ENCODE measurements around the gene LAMC3. TPM values are rescaled to one million over a fixed set of nuclear protein-coding genes. Genes with fewer than 3 reads are reported as not detected.

LAMC3 gene
- total RNA-seq, 2 donors from 2014 or later = 16.7 to 41.2 TPM

GRCh38 chr9:131006601-131007000, 2.4 kb upstream of the LAMC3 start:
- Histone ChIP-seq H3K27ac (ENCODE audit: low read depth, low read length) (no peak overlapping the region), H3K27me3 (ENCODE audit: control insufficient read depth, insufficient read depth, low read length, poor library complexity, severe bottlenecking) (peaks cover 10% of the 10 kb centered on the region), H3K9ac (ENCODE audit: extremely low read depth, low read length, poor library complexity, severe bottlenecking) (no peak overlapping the region), H3K4me1 (ENCODE audit: control insufficient read depth, insufficient read depth, low read length) (no peaks in the 10 kb centered on the region), H3K9me3 (ENCODE audit: control insufficient read depth, low read length) (no peaks in the 10 kb centered on the region), H3K36me3 (ENCODE audit: control insufficient read depth, insufficient read depth, low read length) (no peaks in the 10 kb centered on the region), H3K4me3 (ENCODE audit: low read length) (no peak overlapping the region)
- H3K27me3 Mint-ChIP-seq (ENCODE audit: insufficient read depth) = peaks cover 5% of the 10 kb centered on the region
- H3K27ac Mint-ChIP-seq = no peak overlapping the region
- TF ChIP-seq CTCF (conservative IDR thresholded peaks at IDR 0.05) = no peak
- DNase-seq = no peak
- no peak overlapping the region for H3K4me3 Mint-ChIP-seq
- H3K36me3 Mint-ChIP-seq (ENCODE audit: low read depth) = no peaks in the 10 kb centered on the region
- H3K9me3 Mint-ChIP-seq = no peaks in the 10 kb centered on the region
- peaks cover 11% of the 10 kb centered on the region for H3K4me1 Mint-ChIP-seq
- WGBS, 2 experiments (ENCODE audit: insufficient coverage in 1 of 2, insufficient read length in 1 of 2) = 96 to 100% methylated on average over 1 to 4 of the region's 4 CpGs

- Mint-ChIP-seq H3K27ac (no peak overlapping the region), H3K4me3 (peak overlapping the region; percentile 44), H3K9me3 (no peaks in the 10 kb centered on the region), H3K4me1 (peaks cover 18% of the 10 kb centered on the region), H3K27me3 (ENCODE audit: insufficient read depth) (peaks cover 5% of the 10 kb centered on the region), H3K36me3 (ENCODE audit: low read depth) (no peaks in the 10 kb centered on the region)
- no peak overlapping the region for H3K9ac ChIP-seq (ENCODE audit: extremely low read depth, low read length, poor library complexity, severe bottlenecking)
- 89 to 93% methylated on average over 5 to 11 of the region's 11 CpGs for WGBS, 2 experiments (ENCODE audit: insufficient coverage in 1 of 2, insufficient read length in 1 of 2)
- H3K9me3 ChIP-seq (ENCODE audit: control insufficient read depth, low read length) = no peaks in the 10 kb centered on the region
- no peak overlapping the region for H3K27ac ChIP-seq (ENCODE audit: low read depth, low read length)
- peaks cover 10% of the 10 kb centered on the region for H3K27me3 ChIP-seq (ENCODE audit: control insufficient read depth, insufficient read depth, low read length, poor library complexity, severe bottlenecking)
- H3K4me1 ChIP-seq (ENCODE audit: control insufficient read depth, insufficient read depth, low read length) = peaks cover 6% of the 10 kb centered on the region
- DNase-seq = no peak
- H3K36me3 ChIP-seq (ENCODE audit: control insufficient read depth, insufficient read depth, low read length) = no peaks in the 10 kb centered on the region
- no peak for TF ChIP-seq CTCF (conservative IDR thresholded peaks at IDR 0.05)
- H3K4me3 ChIP-seq (ENCODE audit: low read length) = no peak overlapping the region
Observed at GRCh38 chr9:131008086-131008485, 888 bp upstream of the LAMC3 start.

GRCh38 chr9:131008563-131008908, 438 bp upstream of the LAMC3 start:
- H3K4me1 Mint-ChIP-seq = peaks cover 18% of the 10 kb centered on the region
- no peak overlapping the region for H3K27ac Mint-ChIP-seq
- peak; percentile 68 for DNase-seq
- WGBS, 2 experiments (ENCODE audit: insufficient coverage in 1 of 2, insufficient read length in 1 of 2) = 55 to 57% methylated on average over 8 of the region's 8 CpGs
- Histone ChIP-seq H3K27me3 (ENCODE audit: control insufficient read depth, insufficient read depth, low read length, poor library complexity, severe bottlenecking) (peaks cover 10% of the 10 kb centered on the region), H3K4me3 (ENCODE audit: low read length) (peak overlapping the region; percentile 32), H3K27ac (ENCODE audit: low read depth, low read length) (no peak overlapping the region), H3K9me3 (ENCODE audit: control insufficient read depth, low read length) (no peaks in the 10 kb centered on the region), H3K4me1 (ENCODE audit: control insufficient read depth, insufficient read depth, low read length) (peaks cover 6% of the 10 kb centered on the region), H3K36me3 (ENCODE audit: control insufficient read depth, insufficient read depth, low read length) (no peaks in the 10 kb centered on the region), H3K9ac (ENCODE audit: extremely low read depth, low read length, poor library complexity, severe bottlenecking) (no peak overlapping the region)
- peak overlapping the region; percentile 44 for H3K4me3 Mint-ChIP-seq
- H3K27me3 Mint-ChIP-seq (ENCODE audit: insufficient read depth) = peaks cover 5% of the 10 kb centered on the region
- no peaks in the 10 kb centered on the region for H3K36me3 Mint-ChIP-seq (ENCODE audit: low read depth)
- no peaks in the 10 kb centered on the region for H3K9me3 Mint-ChIP-seq
- no peak for TF ChIP-seq CTCF (conservative IDR thresholded peaks at IDR 0.05)

All from endodermal cell (in vitro differentiated cells).